Measurements from ENCODE around the gene GTF3C2. TPM values are rescaled to one million over a fixed set of nuclear protein-coding genes. Genes with fewer than 3 reads are reported as not detected.

GTF3C2 gene
- total and polyA plus RNA-seq, 10 of the 15 experiments (the other 5 are each of a cell fraction or from before 2014, with no cell fraction given), result 45.9 to 105 (median 80.3) TPM

- Histone ChIP-seq H3K36me3 (ENCODE audit: control insufficient read depth in 2 of 2, insufficient read depth in 2 of 2, low read length in 1 of 2) (peaks cover 32 to 36% of the 10 kb centered on the region in 2 experiments), H3K27ac (ENCODE audit: control insufficient read depth, insufficient read depth) (no peak overlapping the region), H3K9me3 (replicated peaks; ENCODE audit: control insufficient read depth, insufficient read depth, low read length) (no peaks in the 10 kb centered on the region), H3K4me3 (no peak overlapping the region), H3K27me3 (replicated peaks in 1 of 2; ENCODE audit: control insufficient read depth in 2 of 2, insufficient read depth in 2 of 2, low read length in 1 of 2) (no peaks in the 10 kb centered on the region), H4K20me1 (ENCODE audit: control insufficient read depth, insufficient read depth) (no peaks in the 10 kb centered on the region; the same call in 1 of the 2 replicates), H2AFZ (ENCODE audit: control insufficient read depth, low read depth, low read length) (no peak overlapping the region), H3K79me2 (ENCODE audit: control insufficient read depth, insufficient read depth, low read length) (peaks cover 33% of the 10 kb centered on the region), H3K4me1 (ENCODE audit: control insufficient read depth, insufficient read depth, low read length) (peaks cover 9% of the 10 kb centered on the region; the same call in 1 of the 2 replicates), H3K4me2 (ENCODE audit: control insufficient read depth, insufficient read depth) (no peak overlapping the region), H3K9ac (ENCODE audit: control insufficient read depth, insufficient read depth, low read length) (no peak overlapping the region)
- no peak for ATAC-seq
- ChIA-PET POLR2A (no interaction called here), SMC1A (ENCODE audit: uncharacterized antibody, unreplicated experiment) (no interaction called here), RAD21 (ENCODE audit: unreplicated experiment) (no interaction called here), CTCF (no interaction called here)
- in situ Hi-C loops (cut with MboI), result no loop called here
- DNase-seq (ENCODE audit: low read depth, low spot score), result no peak
- WGBS (ENCODE audit: insufficient coverage, insufficient replicate concordance, low lambda C conversion rate, missing lambda C conversion rate), result 97% methylated on average over 16 of the region's 16 CpGs
- peak; percentile 26; the same call in 1 of the 2 replicates for TF ChIP-seq POLR2A (IDR thresholded peaks at IDR 0.05; ENCODE audit: low read depth, low read length)
- no peak for TF ChIP-seq E2F8 (IDR thresholded peaks at IDR 0.05; ENCODE audit: low read depth, partially characterized antibody)
- intact Hi-C loops (cut with micrococcal nuclease; ENCODE audit: unreplicated experiment), result no loop called here
- no peak for FAIRE-seq
- BruUV-seq (replicated peaks), result no TSS peak
Observed at GRCh38 chr2:27376151-27376865, 19.7 kb upstream of the GTF3C2 start.

- Histone ChIP-seq H3K27ac (ENCODE audit: control insufficient read depth, insufficient read depth) (no peak overlapping the region), H3K4me3 (no peak overlapping the region), H3K27me3 (replicated peaks in 1 of 2; ENCODE audit: control insufficient read depth in 2 of 2, insufficient read depth in 2 of 2, low read length in 1 of 2) (no peaks in the 10 kb centered on the region), H3K79me2 (ENCODE audit: control insufficient read depth, insufficient read depth, low read length) (peaks cover 40% of the 10 kb centered on the region), H3K9ac (ENCODE audit: control insufficient read depth, insufficient read depth, low read length) (no peak overlapping the region), H3K4me1 (ENCODE audit: control insufficient read depth, insufficient read depth, low read length) (peaks cover 3% of the 10 kb centered on the region; the same call in 1 of the 2 replicates), H4K20me1 (ENCODE audit: control insufficient read depth, insufficient read depth) (no peaks in the 10 kb centered on the region; the same call in 1 of the 2 replicates), H3K36me3 (ENCODE audit: control insufficient read depth in 2 of 2, insufficient read depth in 2 of 2, low read length in 1 of 2) (peaks cover 28 to 31% of the 10 kb centered on the region in 2 experiments; a peak in 3 of 4 replicates), H3K9me3 (replicated peaks; ENCODE audit: control insufficient read depth, insufficient read depth, low read length) (no peaks in the 10 kb centered on the region), H3K4me2 (ENCODE audit: control insufficient read depth, insufficient read depth) (no peak overlapping the region), H2AFZ (ENCODE audit: control insufficient read depth, low read depth, low read length) (no peak overlapping the region)
- BruUV-seq (replicated peaks), result no TSS peak
- ChIA-PET SMC1A (ENCODE audit: uncharacterized antibody, unreplicated experiment) (no interaction called here), CTCF (no interaction called here), POLR2A (interaction anchor here (1.2 kb wide), 1 partner anchor 33 kb away, joined by 3 read pairs; no protein-coding TSS in a partner anchor), RAD21 (ENCODE audit: unreplicated experiment) (no interaction called here)
- WGBS (ENCODE audit: insufficient coverage, insufficient replicate concordance, low lambda C conversion rate, missing lambda C conversion rate), result 91% methylated on average over 19 of the region's 20 CpGs
- ATAC-seq, result no peak
- intact Hi-C loops (cut with micrococcal nuclease; ENCODE audit: unreplicated experiment) (no loop called here), in situ Hi-C loops (cut with MboI) (no loop called here)
- FAIRE-seq, result no peak
- DNase-seq (ENCODE audit: low read depth, low spot score), result no peak
- TF ChIP-seq NFIC (IDR thresholded peaks at IDR 0.05; ENCODE audit: low read depth, low read length) (no peak), JUND (IDR thresholded peaks at IDR 0.05; ENCODE audit: low read depth, low read length) (no peak), CREM (IDR thresholded peaks at IDR 0.05; ENCODE audit: low read depth) (no peak), MAX (IDR thresholded peaks at IDR 0.05; ENCODE audit: low read depth, low read length) (no peak), POLR2AphosphoS5 (IDR thresholded peaks at IDR 0.05; ENCODE audit: low read length) (no peak), FOXK2 (IDR thresholded peaks at IDR 0.05) (no peak), CEBPZ (IDR thresholded peaks at IDR 0.05; ENCODE audit: low read depth, low read length) (no peak), ETV6 (conservative IDR thresholded peaks at IDR 0.05 in 1 of 2, IDR thresholded peaks at IDR 0.05 in 1 of 2; ENCODE audit: borderline replicate concordance in 1 of 2, low read depth in 1 of 2) (no peak)
Observed at GRCh38 chr2:27375513-27376099, 19.0 kb upstream of the GTF3C2 start.

Data from GM12878 (cell line).